H9 (cell line): Measurements from ENCODE around the gene MREG. TPM values are rescaled to one million over a fixed set of nuclear protein-coding genes. Genes with fewer than 3 reads are reported as not detected.

ENCODE experiments used
- DNase-seq: peaks from one replicate; pipeline ENCODE4 v3.0.0-alpha.2; 2017
- H2AFZ ChIP-seq: one replicate; pipeline ENCODE4 v1.6.1; 2013; ENCODE audit warnings: mild to moderate bottlenecking, low read length, control low read depth, moderate library complexity
- H2AK5ac ChIP-seq: 2 replicates; pipeline ENCODE4 v1.6.1; 2013; ENCODE audit warnings: low read length, control low read depth, mixed read lengths; ENCODE audit not compliant: insufficient read length
- H2BK120ac ChIP-seq: one replicate; pipeline ENCODE4 v1.6.1; 2013; ENCODE audit warnings: low read depth, mild to moderate bottlenecking, low read length, control low read depth, inconsistent platforms; ENCODE audit not compliant: poor library complexity, severe bottlenecking
- H2BK12ac ChIP-seq: 2 replicates; pipeline ENCODE4 v1.6.1; 2013; ENCODE audit warnings: low read length, control low read depth, mixed read lengths, low read depth; ENCODE audit not compliant: insufficient read length
- H2BK15ac ChIP-seq: 2 replicates; pipeline ENCODE4 v1.6.1; 2013; ENCODE audit warnings: low read depth, low read length, control low read depth
- H2BK20ac ChIP-seq: one replicate; pipeline ENCODE4 v1.6.1; 2013; ENCODE audit warnings: low read depth, mild to moderate bottlenecking, low read length, control low read depth, inconsistent platforms; ENCODE audit not compliant: poor library complexity, severe bottlenecking
- H2BK5ac ChIP-seq: 2 replicates; pipeline ENCODE4 v1.6.1; 2013; ENCODE audit warnings: low read length, control low read depth, mixed read lengths; ENCODE audit not compliant: insufficient read length
- H3K14ac ChIP-seq: 2 replicates; pipeline ENCODE4 v1.6.1; 2013; ENCODE audit warnings: low read length, control low read depth; ENCODE audit not compliant: insufficient read depth
- H3K18ac ChIP-seq: 2 replicates; pipeline ENCODE4 v1.6.1; 2013; ENCODE audit warnings: low read depth, mild to moderate bottlenecking, mixed read lengths, low read length, control low read depth; ENCODE audit not compliant: insufficient read length
- H3K23ac ChIP-seq: 2 replicates; pipeline ENCODE4 v1.6.1; 2013; ENCODE audit warnings: low read length, control low read depth, mixed read lengths, low read depth; ENCODE audit not compliant: insufficient read length
- H3K23me2 ChIP-seq: 2 replicates; pipeline ENCODE4 v1.6.1; 2013; ENCODE audit warnings: low read depth, mild to moderate bottlenecking, mixed read lengths, low read length, control low read depth; ENCODE audit not compliant: insufficient read length, poor library complexity, severe bottlenecking
- H3K27ac ChIP-seq: 2 replicates; pipeline ENCODE4 v1.5.1; 2013; ENCODE audit warnings: low read length, control low read depth, mixed read lengths, low read depth; ENCODE audit not compliant: insufficient read length
- H3K27me3 ChIP-seq: 2 replicates; pipeline ENCODE4 v1.6.1; 2013; ENCODE audit warnings: low read length, control low read depth, inconsistent platforms; ENCODE audit not compliant: insufficient read depth
- H3K4ac ChIP-seq: 2 replicates; pipeline ENCODE4 v1.6.1; 2013; ENCODE audit warnings: low read depth, mild to moderate bottlenecking, control low read depth, inconsistent platforms, low read length, moderate library complexity
- H3K4me1 ChIP-seq: 2 replicates; pipeline ENCODE4 v1.6.1; 2013; ENCODE audit warnings: low read length, control low read depth, inconsistent platforms; ENCODE audit not compliant: insufficient read depth
- H3K4me2 ChIP-seq: 2 replicates; pipeline ENCODE4 v1.6.1; 2013; ENCODE audit warnings: low read length, control low read depth, mixed read lengths; ENCODE audit not compliant: insufficient read length, insufficient read depth
- H3K56ac ChIP-seq: 2 replicates; pipeline ENCODE4 v1.6.1; 2013; ENCODE audit warnings: low read depth, mild to moderate bottlenecking, mixed read lengths, low read length, control low read depth; ENCODE audit not compliant: insufficient read length
- H3K79me1 ChIP-seq: 2 replicates; pipeline ENCODE4 v1.6.1; 2013; ENCODE audit warnings: low read depth, mild to moderate bottlenecking, moderate library complexity, low read length, control low read depth, inconsistent platforms; ENCODE audit not compliant: insufficient read depth, poor library complexity, severe bottlenecking
- H3K79me2 ChIP-seq: 2 replicates; pipeline ENCODE4 v1.6.1; 2013; ENCODE audit warnings: low read length, control low read depth, inconsistent platforms; ENCODE audit not compliant: insufficient read depth
- H3K9ac ChIP-seq: 2 replicates; pipeline ENCODE4 v1.6.1; 2013; ENCODE audit warnings: low read length, control low read depth, mixed read lengths; ENCODE audit not compliant: insufficient read length; ENCODE audit errors: extremely low read depth
- H3K9me3 ChIP-seq: one replicate; pipeline ENCODE4 v1.6.1; 2013; ENCODE audit warnings: low read depth, low read length, inconsistent platforms; ENCODE audit not compliant: control insufficient read depth
- H3T11ph ChIP-seq: one replicate; pipeline ENCODE4 v1.6.1; 2013; ENCODE audit warnings: mild to moderate bottlenecking, low read length, control low read depth, inconsistent platforms
- H4K20me1 ChIP-seq: one replicate; pipeline ENCODE4 v1.6.1; 2013; ENCODE audit not compliant: control insufficient read depth, insufficient read length, insufficient read depth
- H4K5ac ChIP-seq: 2 replicates; pipeline ENCODE4 v1.6.1; 2013; ENCODE audit warnings: low read depth, mild to moderate bottlenecking, mixed read lengths, low read length, control low read depth; ENCODE audit not compliant: insufficient read length
- H4K8ac ChIP-seq: replicated peaks from 2 replicates; pipeline ENCODE4 v1.6.1; 2013; ENCODE audit warnings: low read length, control low read depth, mixed read lengths, low read depth; ENCODE audit not compliant: insufficient read length
- H4K91ac ChIP-seq: 2 replicates; pipeline ENCODE4 v1.6.1; 2013; ENCODE audit warnings: low read depth, mild to moderate bottlenecking, moderate library complexity, mixed read lengths, low read length, control low read depth; ENCODE audit not compliant: insufficient read length
- H3K27ac Mint-ChIP-seq, 3 experiments: 2 replicates in 2 of 3; 3 replicates in 1 of 3; pipeline ENCODE4 v1.8.0; 2020 to 2021; ENCODE audit warnings: mixed read lengths in 3 of 3, mild to moderate bottlenecking in 1 of 3, moderate library complexity in 1 of 3
- H3K27me3 Mint-ChIP-seq: 2 replicates; pipeline ENCODE4 v1.8.0; 2021; ENCODE audit warnings: low read depth, mild to moderate bottlenecking, moderate library complexity, mixed read lengths
- H3K36me3 Mint-ChIP-seq, 3 experiments: 2 replicates in 2 of 3; 3 replicates in 1 of 3; pipeline ENCODE4 v1.8.0; 2020 to 2021; ENCODE audit warnings: low read depth in 3 of 3, mixed read lengths in 3 of 3; ENCODE audit not compliant: insufficient read depth in 1 of 3
- H3K4me1 Mint-ChIP-seq, 2 experiments: 2 replicates each; pipeline ENCODE4 v1.8.0; 2020; ENCODE audit warnings: mixed read lengths in 2 of 2
- H3K4me3 Mint-ChIP-seq, 2 experiments: 2 replicates in 1 of 2; 3 replicates in 1 of 2; pipeline ENCODE4 v1.8.0; 2020 to 2021; ENCODE audit warnings: mild to moderate bottlenecking in 2 of 2, mixed read lengths in 2 of 2, moderate library complexity in 1 of 2
- H3K9me3 Mint-ChIP-seq, 2 experiments: 2 replicates in 1 of 2; 3 replicates in 1 of 2; pipeline ENCODE4 v1.8.0; 2020; ENCODE audit warnings: mild to moderate bottlenecking in 2 of 2, mixed read lengths in 2 of 2, moderate library complexity in 1 of 2
- WGBS: extraction: QIAGEN DNeasy Blood & Tissue Kit; methylation state at CpG from one replicate; pipeline ENCODE4 v1.1.7; 2013; ENCODE audit warnings: missing lambda C conversion rate, low lambda C conversion rate, mixed read lengths; ENCODE audit not compliant: insufficient read length; ENCODE audit errors: extremely low coverage; 5-methylcytosine and 5-hydroxymethylcytosine counted together
- total RNA-seq: library from RNA; stranded (reverse); gene quantifications from 2 replicates; pipeline ENCODE4 v1.2.1, GENCODE V29; 2021
- TF ChIP-seq, protein P1 (sequence below): fragments of 200-600 bp; sonication (generic); conservative IDR thresholded peaks from 3 replicates; pipeline ENCODE4 v1.8.0; 2021; ENCODE audit warnings: antibody characterized with exemption, mild to moderate bottlenecking

The MREG gene
- total RNA-seq, 1 experiment from 2014 or later, result 21.8 TPM

- TF ChIP-seq, protein P1, sequence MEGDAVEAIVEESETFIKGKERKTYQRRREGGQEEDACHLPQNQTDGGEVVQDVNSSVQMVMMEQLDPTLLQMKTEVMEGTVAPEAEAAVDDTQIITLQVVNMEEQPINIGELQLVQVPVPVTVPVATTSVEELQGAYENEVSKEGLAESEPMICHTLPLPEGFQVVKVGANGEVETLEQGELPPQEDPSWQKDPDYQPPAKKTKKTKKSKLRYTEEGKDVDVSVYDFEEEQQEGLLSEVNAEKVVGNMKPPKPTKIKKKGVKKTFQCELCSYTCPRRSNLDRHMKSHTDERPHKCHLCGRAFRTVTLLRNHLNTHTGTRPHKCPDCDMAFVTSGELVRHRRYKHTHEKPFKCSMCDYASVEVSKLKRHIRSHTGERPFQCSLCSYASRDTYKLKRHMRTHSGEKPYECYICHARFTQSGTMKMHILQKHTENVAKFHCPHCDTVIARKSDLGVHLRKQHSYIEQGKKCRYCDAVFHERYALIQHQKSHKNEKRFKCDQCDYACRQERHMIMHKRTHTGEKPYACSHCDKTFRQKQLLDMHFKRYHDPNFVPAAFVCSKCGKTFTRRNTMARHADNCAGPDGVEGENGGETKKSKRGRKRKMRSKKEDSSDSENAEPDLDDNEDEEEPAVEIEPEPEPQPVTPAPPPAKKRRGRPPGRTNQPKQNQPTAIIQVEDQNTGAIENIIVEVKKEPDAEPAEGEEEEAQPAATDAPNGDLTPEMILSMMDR, result no peak
- Histone ChIP-seq H3K23ac (no peak overlapping the region), H3K4me1 (no peaks in the 10 kb centered on the region), H3K4me2 (no peak overlapping the region), H2AFZ (no peak overlapping the region), H3K79me2 (no peaks in the 10 kb centered on the region), H2BK12ac (no peak overlapping the region), H3K79me1 (no peaks in the 10 kb centered on the region), H3K27me3 (no peaks in the 10 kb centered on the region), H2BK120ac (no peak overlapping the region), H3K9me3 (no peaks in the 10 kb centered on the region), H4K20me1 (no peaks in the 10 kb centered on the region), H3K23me2 (no peaks in the 10 kb centered on the region), H3K27ac (no peak overlapping the region), H2AK5ac (no peak overlapping the region), H3K56ac (no peak overlapping the region), H2BK20ac (no peak overlapping the region), H3K14ac (no peak overlapping the region), H2BK15ac (no peak overlapping the region), H4K91ac (no peak overlapping the region), H2BK5ac (no peak overlapping the region), H3K4ac (no peak overlapping the region), H3K18ac (no peak overlapping the region), H4K5ac (no peak overlapping the region), H3T11ph (no peak overlapping the region), H3K9ac (no peak overlapping the region), H4K8ac (no peak overlapping the region)
- Mint-ChIP-seq H3K4me1 (peaks cover 6 to 10% of the 10 kb centered on the region in 2 experiments; a peak in 3 of 4 replicates), H3K27me3 (no peaks in the 10 kb centered on the region; the same call in 1 of the 2 replicates), H3K27ac (no peak overlapping the region), H3K4me3 (no peak overlapping the region), H3K9me3 (no peaks in the 10 kb centered on the region), H3K36me3 (peaks cover 0 to 7% (median 2%) of the 10 kb centered on the region in 3 experiments; a peak in 3 of 7 replicates)
- no CpG with 5 or more reads among the region's 3 CpGs for WGBS
- DNase-seq, result no peak
These were observed 112.5 kb downstream of the MREG start for GRCh38 chr2:215900843-215901242.
